Measurements from ENCODE around the gene SRP19. TPM values are rescaled to one million over a fixed set of nuclear protein-coding genes. Genes with fewer than 3 reads are reported as not detected.
A peak's percentile ranks its signal among the peaks of the same experiment; 100 is the strongest.

The SRP19 gene
- total and polyA plus RNA-seq, 2 experiments from 2014 or later: 104 to 406 TPM

GRCh38 chr5:112863549-112863948, 2.5 kb downstream of the SRP19 start (continued):
- TF ChIP-seq JUNB (IDR thresholded peaks at IDR 0.05; ENCODE audit: unreplicated experiment): no peak
- TF ChIP-seq NANOG (IDR thresholded peaks at IDR 0.05; ENCODE audit: borderline replicate concordance): no peak
- no peak for TF ChIP-seq POLR2AphosphoS5 (IDR thresholded peaks at IDR 0.05; ENCODE audit: low read depth)
- no peak for TF ChIP-seq CREB1 (CRISPR knock-in tag; IDR thresholded peaks at IDR 0.05; ENCODE audit: low read depth)
- no peak for TF ChIP-seq ETS1 (IDR thresholded peaks at IDR 0.05)
- no peak for TF ChIP-seq EZH2phosphoT487 (IDR thresholded peaks at IDR 0.05; ENCODE audit: unreplicated experiment)

- Histone ChIP-seq H3F3A (replicated peaks; ENCODE audit: low read depth) (0 out of 2 replicates have a peak, but pooled peaks cover 2% of the 10 kb centered on the region), H3K27ac (ENCODE audit: low read depth) (peak overlapping the region; percentile 50; the same call in 1 of the 2 replicates), H3K4me1 (ENCODE audit: insufficient read depth) (peaks cover 6% of the 10 kb centered on the region; the same call in 1 of the 2 replicates), H4K20me1 (replicated peaks; ENCODE audit: insufficient read depth) (peaks cover 24% of the 10 kb centered on the region), H2AFZ (no peak overlapping the region), H3K36me3 (ENCODE audit: insufficient read depth) (peaks cover 51% of the 10 kb centered on the region), H3K9me2 (ENCODE audit: insufficient read depth) (no peaks in the 10 kb centered on the region), H3K27me3 (ENCODE audit: insufficient read depth) (no peaks in the 10 kb centered on the region), H3K4me3 (no peak overlapping the region), H3K79me2 (replicated peaks; ENCODE audit: insufficient read depth) (peaks cover 56% of the 10 kb centered on the region), H3K4me2 (no peak overlapping the region)
- TF ChIP-seq STAT1 (IDR thresholded peaks at IDR 0.05; ENCODE audit: unreplicated experiment): no peak
- TF ChIP-seq NANOG (IDR thresholded peaks at IDR 0.05; ENCODE audit: borderline replicate concordance): no peak
- no peak for TF ChIP-seq ZNF462 (CRISPR knock-in tag; IDR thresholded peaks at IDR 0.05)
- no peak for TF ChIP-seq ZNF114 (CRISPR knock-in tag; IDR thresholded peaks at IDR 0.05)
- no peak for TF ChIP-seq CREB1 (CRISPR knock-in tag; IDR thresholded peaks at IDR 0.05; ENCODE audit: low read depth)
- no peak for TF ChIP-seq JUNB (IDR thresholded peaks at IDR 0.05; ENCODE audit: unreplicated experiment)
- TF ChIP-seq EZH2phosphoT487 (IDR thresholded peaks at IDR 0.05; ENCODE audit: unreplicated experiment): no peak
- no peak for TF ChIP-seq REST (IDR thresholded peaks at IDR 0.05; ENCODE audit: unreplicated experiment)
- no peak for TF ChIP-seq EZH2 (IDR thresholded peaks at IDR 0.05; ENCODE audit: low read depth, unreplicated experiment)
- TF ChIP-seq CTCF (conservative IDR thresholded peaks at IDR 0.05; ENCODE audit: low read depth in 2 of 2): no peak
- TF ChIP-seq POLR2AphosphoS5 (IDR thresholded peaks at IDR 0.05; ENCODE audit: low read depth): no peak
- TF ChIP-seq ZNF331 (CRISPR knock-in tag; IDR thresholded peaks at IDR 0.05; ENCODE audit: low read depth): no peak
- peaks cover 75% of the 10 kb centered on the region for H3K36me3 Mint-ChIP-seq (ENCODE audit: low read depth)
- peaks cover 5% of the 10 kb centered on the region; the same call in 2 of the 3 replicates for H3K9me3 Mint-ChIP-seq
- H3K4me1 Mint-ChIP-seq: peaks cover 15% of the 10 kb centered on the region
- H3K4me3 Mint-ChIP-seq: no peak overlapping the region
- no peak for DNase-seq (ENCODE audit: low spot score)
- no peak for ATAC-seq
- peaks cover 4% of the 10 kb centered on the region for H3K27me3 Mint-ChIP-seq (ENCODE audit: insufficient read depth, low read depth, poor library complexity)
- no peak overlapping the region for H3K27ac Mint-ChIP-seq
Observed at GRCh38 chr5:112865128-112865527, 4.0 kb downstream of the SRP19 start.

Measured in GM23338 (cell line).